A549 (cell line): Measurements from ENCODE around the gene EZH1. TPM values are rescaled to one million over a fixed set of nuclear protein-coding genes. Genes with fewer than 3 reads are reported as not detected.

Experiments used
- ATAC-seq, 2 experiments: fragments of 200-7000 bp in 1 of 2; fragments of >200 bp in 1 of 2; cut with Nextera tagmentation in 1 of 2; cut with Tn5 transposase in 1 of 2; 3 replicates each; pipeline versions ENCODE4 v1.8.0 to v1.9.1; 2018 to 2020; ENCODE audit warnings: mild to moderate bottlenecking in 1 of 2, moderate library complexity in 1 of 2
- CTCF ChIA-PET: fragments of 300-600 bp; sonication (Branson Sonifier 250); formaldehyde crosslinking; extraction: SDS; loops from one replicate; lab custom pipeline; 2021; ENCODE audit warnings: antibody characterized with exemption, inconsistent platforms; lab: Yijun Ruan, JAX
- POLR2A ChIA-PET: fragments of 350-600 bp; formaldehyde crosslinking; extraction: SDS; loops from one replicate; lab custom pipeline; 2021; ENCODE audit warnings: antibody characterized with exemption, inconsistent platforms; lab: Yijun Ruan, JAX
- DNase-seq, 2 experiments: peaks; one replicate each; pipeline versions ENCODE4 v3.0.0 to v3.0.0-alpha.2; 2011 to 2016; ENCODE audit warnings: low read depth in 1 of 2, low spot score in 1 of 2
- FAIRE-seq: peaks from 2 replicates; lab custom pipeline; 2011; peaks lifted over from hg19 to GRCh38; lab: Jason Lieb, UNC
- H3K27ac ChIP-seq, 2 experiments: fragments of >200 bp; sonication (Bioruptor Twin); formaldehyde crosslinking; 3 replicates each; pipeline ENCODE4 v1.5.1; 2016 to 2017
- H3K4me1 ChIP-seq: fragments of >200 bp; sonication (Bioruptor Twin); formaldehyde crosslinking; 3 replicates; pipeline ENCODE4 v1.6.1; 2016
- H3K4me2 ChIP-seq: fragments of >200 bp; sonication (Bioruptor Twin); formaldehyde crosslinking; 3 replicates; pipeline ENCODE4 v1.6.1; 2016
- H3K4me3 ChIP-seq: fragments of >200 bp; sonication (Bioruptor Twin); formaldehyde crosslinking; 3 replicates; pipeline ENCODE4 v1.5.1; 2016
- H3K9me3 ChIP-seq: fragments of >200 bp; sonication (Bioruptor Twin); formaldehyde crosslinking; 3 replicates; pipeline ENCODE4 v1.6.1; 2016
- ATOH8 ChIP-seq: fragments of 250-450 bp; sonication (Bioruptor Pico); IDR thresholded peaks from 2 replicates; pipeline ENCODE4 v1.5.0; 2020; ENCODE audit warnings: low read depth, mild to moderate bottlenecking, moderate library complexity
- BCL3 ChIP-seq: fragments of >200 bp; sonication (Bioruptor Twin); formaldehyde crosslinking; IDR thresholded peaks from 3 replicates; pipeline ENCODE4 v1.6.1; 2016
- CHD2 ChIP-seq: fragments of 150-350 bp; IDR thresholded peaks from 2 replicates; pipeline ENCODE4 v1.6.1; 2014; ENCODE audit warnings: low read length; ENCODE audit not compliant: partially characterized antibody
- CHD4 ChIP-seq: fragments of 200-600 bp; sonication (generic); IDR thresholded peaks from 2 replicates; pipeline ENCODE4 v1.6.1; 2016; ENCODE audit warnings: antibody characterized with exemption, mild to moderate bottlenecking, borderline replicate concordance
- CTCF ChIP-seq: fragments of >200 bp; sonication (Bioruptor Twin); formaldehyde crosslinking; IDR thresholded peaks from 3 replicates; pipeline ENCODE4 v1.5.1; 2016
- EHF ChIP-seq: fragments of 250-450 bp; sonication (Bioruptor Pico); IDR thresholded peaks from 2 replicates; pipeline ENCODE4 v1.5.0; 2020; ENCODE audit warnings: mild to moderate bottlenecking
- FOSB ChIP-seq: fragments of 250-450 bp; sonication (Bioruptor Pico); IDR thresholded peaks from 2 replicates; pipeline ENCODE4 v1.5.0; 2020; ENCODE audit warnings: mild to moderate bottlenecking, moderate library complexity
- HES2 ChIP-seq: fragments of >200 bp; sonication (Bioruptor Twin); formaldehyde crosslinking; IDR thresholded peaks from 2 replicates; pipeline ENCODE4 v1.6.1; 2016
- HEYL ChIP-seq: fragments of 250-450 bp; sonication (Bioruptor Pico); IDR thresholded peaks from 2 replicates; pipeline ENCODE4 v1.8.0; 2021; ENCODE audit warnings: mild to moderate bottlenecking, moderate library complexity
- HMGXB4 ChIP-seq: fragments of 250-450 bp; sonication (Bioruptor Pico); IDR thresholded peaks from 2 replicates; pipeline ENCODE4 v1.5.0; 2021; ENCODE audit warnings: mild to moderate bottlenecking, moderate library complexity, borderline replicate concordance
- HOXB5 ChIP-seq: fragments of 250-450 bp; sonication (Bioruptor Pico); IDR thresholded peaks from 2 replicates; pipeline ENCODE4 v1.5.0; 2020; ENCODE audit warnings: mild to moderate bottlenecking, moderate library complexity
- JUN ChIP-seq, 2 experiments: fragments of >200 bp; sonication (Bioruptor Twin); formaldehyde crosslinking; IDR thresholded peaks; 2 replicates in 1 of 2; 3 replicates in 1 of 2; pipeline ENCODE4 v1.6.1; 2016 to 2017
- MAX ChIP-seq: IDR thresholded peaks from 2 replicates; pipeline ENCODE4 v1.6.1; 2012
- MAZ ChIP-seq: fragments of 150-350 bp; IDR thresholded peaks from 2 replicates; pipeline ENCODE4 v1.6.1; 2014; ENCODE audit warnings: antibody characterized with exemption, low read depth, low read length, borderline replicate concordance
- POLR2A ChIP-seq: IDR thresholded peaks from 2 replicates; pipeline ENCODE4 v1.6.1; 2012; ENCODE audit warnings: mild to moderate bottlenecking, low read length
- RAD21 ChIP-seq, 2 experiments: fragments of >200 bp in 1 of 2; sonication (Bioruptor Twin) in 1 of 2; formaldehyde crosslinking in 1 of 2; IDR thresholded peaks in 1 of 2; conservative IDR thresholded peaks in 1 of 2; 2 replicates in 1 of 2; 3 replicates in 1 of 2; pipeline ENCODE4 v1.6.1; 2012 to 2018; ENCODE audit warnings: inconsistent platforms in 1 of 2
- RARB ChIP-seq: fragments of 250-450 bp; sonication (Bioruptor Pico); IDR thresholded peaks from 2 replicates; pipeline ENCODE4 v1.8.0; 2021; ENCODE audit warnings: mild to moderate bottlenecking, moderate library complexity
- REST ChIP-seq: fragments of 200-600 bp; sonication (generic); IDR thresholded peaks from 2 replicates; pipeline ENCODE4 v1.6.1; 2016; ENCODE audit warnings: antibody characterized with exemption, mild to moderate bottlenecking, moderate library complexity
- TP53 ChIP-seq: fragments of 250-450 bp; sonication (Bioruptor Pico); IDR thresholded peaks from 2 replicates; pipeline ENCODE4 v1.5.0; 2021; ENCODE audit warnings: mild to moderate bottlenecking, moderate library complexity
- ZSCAN20 ChIP-seq: fragments of 250-450 bp; sonication (Bioruptor Pico); IDR thresholded peaks from 2 replicates; pipeline ENCODE4 v1.8.0; 2022; ENCODE audit warnings: mild to moderate bottlenecking, moderate library complexity
- WGBS: methylation state at CpG from one replicate; pipeline ENCODE4 v1.1.6; 2017; ENCODE audit errors: missing lambda C conversion rate; 5-methylcytosine and 5-hydroxymethylcytosine counted together
- polyA plus RNA-seq, 4 experiments: library from polyadenylated mRNA; depleted of rRNA in 3 of 4; stranded (reverse); fragments of >200 nt; fragmentation: RNase III in 1 of 4; extraction: RNeasy Plus Mini Kit Qiagen cat#74134 plus additional on column Dnase treatment in 1 of 4; gene quantifications; 2 replicates in 3 of 4; 3 replicates in 1 of 4; pipeline ENCODE4 v1.2.3, GENCODE V29; 2011 to 2017

Gene EZH1
- polyA plus RNA-seq, 2 of the 4 experiments (the other 2 are of a cell fraction) = 20.1 to 41.1 TPM

GRCh38 chr17:42699415-42699740 lies 45.5 kb downstream of the EZH1 start:
- Histone ChIP-seq H3K9me3 (no peaks in the 10 kb centered on the region), H3K4me1 (peaks cover 6% of the 10 kb centered on the region; the same call in 2 of the 3 replicates), H3K27ac (no peak overlapping the region)
- no peak for ATAC-seq
- TF ChIP-seq FOSB (CRISPR knock-in tag) (no peak), ATOH8 (CRISPR knock-in tag) (no peak), TP53 (CRISPR knock-in tag) (no peak), CHD2 (no peak), HES2 (no peak), CHD4 (no peak), MAX (no peak), POLR2A (no peak), BCL3 (no peak), ZSCAN20 (no peak), EHF (no peak), REST (no peak), JUN (IDR thresholded peaks at IDR 0.05) (no peak), RAD21 (conservative IDR thresholded peaks at IDR 0.05 in 1 of 2, IDR thresholded peaks at IDR 0.05 in 1 of 2) (no peak), RARB (CRISPR knock-in tag) (no peak), CTCF (no peak), HOXB5 (CRISPR knock-in tag) (no peak), MAZ (no peak), HMGXB4 (CRISPR knock-in tag) (no peak), HEYL (CRISPR knock-in tag) (no peak)
- TF ChIP-seq, all 56 proteins: peak for 0
- no peak overlapping the region for H3K4me2 ChIP-seq
- ChIA-PET CTCF (interaction anchor here (0.9 to 5.8 kb wide), 8 partner anchors 10 to 121 kb away, joined by 3 to 43 read pairs (median 6); partner anchors contain the start of gene PSMC3IP), POLR2A (interaction anchor here (0.6 kb wide), 1 partner anchor 74 kb away, joined by 4 read pairs; no protein-coding TSS in a partner anchor)
- FAIRE-seq = no peak
- 93% methylated on average over 4 of the region's 4 CpGs for WGBS
- H3K4me3 ChIP-seq = no peak overlapping the region
- no peak for DNase-seq
